Muscle of arm (tissue), 14 donors: Measurements from ENCODE around the gene ACOT7. TPM values are rescaled to one million over a fixed set of nuclear protein-coding genes. Genes with fewer than 3 reads are reported as not detected.
A peak's percentile ranks its signal among the peaks of the same experiment; 100 is the strongest.
"Not testable (repeated sequence)": the region's sequence is repeated elsewhere in the genome, so short reads cannot be mapped to it uniquely, and the experiment has no call there.

ENCODE experiments used
- DNase-seq: peaks from one replicate; pipeline ENCODE4 v3.0.0-alpha.2; 2013
- long read RNA-seq, 11 donors: transcript quantifications; one replicate each; lab custom pipeline, GENCODE V29; 2026
- polyA plus RNA-seq, 12 donors: library from polyadenylated mRNA; unstranded; fragments of 120-200 nt; gene quantifications; one replicate each; pipeline ENCODE4 v1.2.1, GENCODE V29; 2013; ENCODE audit not compliant: insufficient read length in 12 of 12

ACOT7 gene
- polyA plus RNA-seq: 10 to 100 TPM in 11 of 12 donors, not detected in 1; 12.8 to 21.3 (median 15.5) TPM
- long read RNA-seq, donor 1, transcript ACOT7-210 (9 exons, 1,403 nt): major isoform, 18 of 18 reads
- long read RNA-seq, donor 1, partial matches to known transcripts: 0 of 18 reads
- long read RNA-seq, donor 1, other reads (novel, unspliced or antisense): 0 of 18 reads
- long read RNA-seq, donor 2, transcript ACOT7-210 (9 exons, 1,403 nt): major isoform, 10 of 10 reads
- long read RNA-seq, donor 2, partial matches to known transcripts: 0 of 10 reads
- long read RNA-seq, donor 2, other reads (novel, unspliced or antisense): 0 of 10 reads
- long read RNA-seq, donor 3, transcript ACOT7-210 (9 exons, 1,403 nt): major isoform, 7 of 7 reads
- long read RNA-seq, donor 3, partial matches to known transcripts: 0 of 7 reads
- long read RNA-seq, donor 3, other reads (novel, unspliced or antisense): 0 of 7 reads
- long read RNA-seq, donor 4, partial matches to known transcripts: 0 of 1 reads
- long read RNA-seq, donor 4, other reads (novel, unspliced or antisense): 0 of 1 reads
- long read RNA-seq, donor 5, transcript ACOT7-210 (9 exons, 1,403 nt): major isoform, 5 of 5 reads
- long read RNA-seq, donor 5, partial matches to known transcripts: 0 of 5 reads
- long read RNA-seq, donor 5, other reads (novel, unspliced or antisense): 0 of 5 reads
- long read RNA-seq, donor 6, partial matches to known transcripts: 0 of 1 reads
- long read RNA-seq, donor 6, other reads (novel, unspliced or antisense): 0 of 1 reads
- long read RNA-seq, donor 7, partial matches to known transcripts: 0 of 4 reads
- long read RNA-seq, donor 7, other reads (novel, unspliced or antisense): 0 of 4 reads
- long read RNA-seq, donor 8, partial matches to known transcripts: 0 of 4 reads
- long read RNA-seq, donor 8, other reads (novel, unspliced or antisense): 0 of 4 reads
- long read RNA-seq, donor 9: 0 reads
- long read RNA-seq, donor 10, partial matches to known transcripts: 0 of 3 reads
- long read RNA-seq, donor 10, other reads (novel, unspliced or antisense): 0 of 3 reads
- long read RNA-seq, donor 11, transcript ACOT7-210 (9 exons, 1,403 nt): major isoform, 13 of 13 reads
- long read RNA-seq, donor 11, partial matches to known transcripts: 0 of 13 reads
- long read RNA-seq, donor 11, other reads (novel, unspliced or antisense): 0 of 13 reads

- DNase-seq: peak; percentile 85
These were observed at the start of gene ACOT7 for GRCh38 chr1:6393400-6394187. Gene ACOT7 (minus strand): TSS chr1:6393767. CDS start chr1:6393399, 368 bp downstream.

DNA sequence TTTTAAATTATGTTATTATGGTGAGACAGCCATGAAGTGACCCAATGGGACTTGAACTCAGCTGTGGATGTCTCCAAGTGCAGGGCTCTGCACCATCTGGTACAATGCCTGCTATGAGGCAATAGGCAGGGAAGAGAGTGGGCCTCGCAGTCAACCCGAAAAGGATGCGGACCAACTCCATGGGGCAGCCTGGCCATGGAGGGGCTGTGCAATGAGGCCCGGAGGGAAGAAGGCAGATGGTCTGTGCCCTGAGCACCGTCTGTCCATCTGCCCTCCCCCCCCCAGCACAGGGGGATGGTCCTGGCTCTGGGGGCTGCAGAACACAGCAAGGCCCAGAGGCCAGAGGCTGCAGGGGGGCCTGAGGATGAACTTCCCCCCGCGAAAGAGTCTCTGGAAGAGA lies 48.0 kb upstream of the ACOT7 start:
- DNase-seq: no peak

DNA sequence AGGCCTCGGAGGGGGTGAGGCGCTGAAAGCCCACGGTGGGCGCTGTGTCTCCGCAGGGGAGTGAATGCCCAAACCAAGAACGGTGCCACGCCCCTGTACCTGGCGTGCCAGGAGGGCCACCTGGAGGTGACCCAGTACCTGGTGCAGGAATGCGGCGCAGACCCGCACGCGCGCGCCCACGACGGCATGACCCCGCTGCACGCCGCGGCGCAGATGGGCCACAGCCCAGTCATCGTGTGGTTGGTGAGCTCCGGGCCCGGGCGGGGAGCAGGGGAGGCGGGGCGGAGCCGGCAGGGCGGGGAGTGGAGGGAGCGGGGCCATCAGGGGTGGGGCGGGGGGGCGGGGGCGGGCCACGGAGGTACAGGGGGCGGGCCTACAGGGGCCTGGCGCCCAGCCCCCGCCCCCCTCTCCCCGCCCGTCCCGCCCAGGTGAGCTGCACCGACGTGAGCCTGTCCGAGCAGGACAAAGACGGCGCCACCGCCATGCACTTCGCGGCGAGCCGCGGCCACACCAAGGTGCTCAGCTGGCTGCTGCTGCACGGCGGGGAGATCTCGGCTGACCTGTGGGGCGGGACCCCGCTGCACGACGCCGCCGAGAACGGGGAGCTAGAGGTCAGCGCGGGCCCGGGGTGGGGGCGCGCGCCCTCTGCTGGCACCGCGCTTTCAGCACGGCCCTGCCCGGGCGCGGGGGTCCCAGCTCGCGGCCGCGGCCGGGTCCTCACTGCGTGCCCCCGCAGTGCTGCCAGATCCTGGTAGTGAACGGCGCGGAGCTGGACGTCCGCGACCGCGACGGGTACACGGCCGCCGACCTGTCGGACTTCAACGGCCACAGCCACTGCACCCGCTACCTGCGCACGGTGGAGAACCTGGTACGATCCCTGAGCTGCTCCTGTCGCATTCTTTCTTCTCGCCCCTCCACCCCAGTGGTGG lies 46.9 kb upstream of the ACOT7 start:
- DNase-seq: no peak

GRCh38 chr1:6438047-6438525 lies 44.5 kb upstream of the ACOT7 start:
- DNase-seq: peak; percentile 51

DNA sequence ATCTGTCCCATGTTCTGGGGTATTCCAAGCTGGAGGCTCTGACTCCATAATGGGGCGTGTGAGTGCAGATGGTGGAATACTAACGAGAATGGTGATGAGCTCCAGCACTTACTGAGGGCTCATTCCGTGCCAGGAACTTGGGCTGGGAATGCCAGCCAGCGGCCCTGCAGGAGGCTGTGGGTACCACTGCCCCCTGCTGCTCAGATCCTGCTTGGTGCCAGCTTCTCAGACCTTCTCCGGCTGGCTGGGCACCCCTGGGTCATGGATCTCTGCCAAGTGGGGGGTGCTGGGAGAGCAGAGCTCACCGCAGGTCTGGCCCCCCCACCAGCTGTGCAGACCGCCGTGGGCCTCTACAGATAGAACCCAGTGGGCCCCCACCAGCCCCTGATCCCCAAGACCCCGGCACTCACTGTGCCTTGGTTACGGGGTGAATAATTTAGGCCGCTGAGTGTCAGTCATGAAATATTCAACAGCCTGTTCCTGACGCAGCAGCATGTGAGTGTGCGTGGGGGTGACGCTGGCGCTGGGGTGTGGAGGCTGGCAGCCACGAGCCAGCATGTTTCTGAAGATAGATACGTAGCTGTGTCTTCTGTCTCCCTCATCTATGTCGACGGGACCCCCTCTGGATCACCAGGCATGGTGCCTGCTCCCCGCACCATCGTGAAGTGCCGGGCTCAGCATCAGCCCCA lies 43.6 kb upstream of the ACOT7 start:
- DNase-seq: not testable (repeated sequence)

GRCh38 chr1:6436277-6436676 lies 42.7 kb upstream of the ACOT7 start:
- DNase-seq: not testable (repeated sequence)

GRCh38 chr1:6435547-6435946 lies 42.0 kb upstream of the ACOT7 start:
- DNase-seq: no peak

- DNase-seq: no peak
These were observed 41.6 kb upstream of the ACOT7 start for GRCh38 chr1:6435129-6435528.

DNA sequence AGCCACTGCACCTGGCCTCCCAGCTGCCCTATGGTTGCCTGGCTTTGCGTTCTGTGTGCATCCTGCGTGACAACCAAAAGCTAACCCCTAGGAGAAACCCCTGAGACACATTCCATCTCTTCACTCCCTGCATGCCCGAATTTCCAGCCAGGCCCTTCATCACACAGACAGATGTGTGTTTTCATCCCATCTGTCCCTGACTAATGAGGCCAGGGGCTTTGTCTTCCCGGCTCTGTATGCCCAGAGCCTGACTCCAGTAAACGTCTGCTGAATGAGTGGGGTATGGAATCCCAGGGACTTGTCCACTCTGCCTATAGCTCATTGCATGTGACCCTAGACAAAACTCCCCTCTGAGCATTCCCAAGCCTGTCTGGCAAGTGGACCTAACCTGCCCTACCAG lies 40.6 kb upstream of the ACOT7 start:
- no peak for DNase-seq

- not testable (repeated sequence) for DNase-seq
These were observed 38.3 kb upstream of the ACOT7 start for GRCh38 chr1:6431645-6432579.

DNA sequence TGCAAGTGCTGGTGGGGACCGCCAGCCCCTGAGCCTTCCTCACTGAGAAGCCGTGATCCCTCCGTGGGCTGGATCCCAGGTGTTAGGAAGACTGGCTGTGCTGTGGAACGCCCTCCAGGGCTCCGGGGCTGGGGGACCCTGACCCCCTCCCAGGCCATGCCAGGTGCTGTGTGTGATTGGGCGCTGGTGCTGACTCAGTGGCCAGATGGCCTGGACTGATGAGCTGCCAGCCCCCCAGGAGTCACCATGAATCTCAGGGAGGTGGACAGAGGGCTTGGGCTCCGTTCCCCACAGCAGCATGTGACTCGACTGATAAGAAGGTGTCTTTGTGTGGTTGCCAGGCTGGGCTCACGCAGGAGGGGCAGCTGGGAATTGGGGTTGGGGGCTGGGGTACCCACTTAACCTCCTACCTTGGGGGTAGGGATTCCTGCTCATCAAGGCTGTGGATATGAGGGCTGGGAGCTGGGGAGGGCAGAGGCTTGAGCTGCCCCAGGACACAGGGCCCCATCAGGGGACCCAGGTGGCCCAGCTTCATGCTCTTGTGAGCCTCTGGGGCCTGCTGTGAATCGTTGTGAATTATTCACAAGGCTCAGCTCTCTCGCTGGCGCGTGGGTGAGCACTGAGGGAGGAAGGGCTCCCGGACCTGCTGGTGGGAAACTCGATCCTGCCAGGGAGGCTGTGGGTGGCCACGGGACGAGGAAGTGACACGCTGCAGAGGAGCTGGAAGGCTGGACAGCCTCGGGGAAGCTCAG lies 36.3 kb upstream of the ACOT7 start:
- DNase-seq: not testable (repeated sequence)

DNA sequence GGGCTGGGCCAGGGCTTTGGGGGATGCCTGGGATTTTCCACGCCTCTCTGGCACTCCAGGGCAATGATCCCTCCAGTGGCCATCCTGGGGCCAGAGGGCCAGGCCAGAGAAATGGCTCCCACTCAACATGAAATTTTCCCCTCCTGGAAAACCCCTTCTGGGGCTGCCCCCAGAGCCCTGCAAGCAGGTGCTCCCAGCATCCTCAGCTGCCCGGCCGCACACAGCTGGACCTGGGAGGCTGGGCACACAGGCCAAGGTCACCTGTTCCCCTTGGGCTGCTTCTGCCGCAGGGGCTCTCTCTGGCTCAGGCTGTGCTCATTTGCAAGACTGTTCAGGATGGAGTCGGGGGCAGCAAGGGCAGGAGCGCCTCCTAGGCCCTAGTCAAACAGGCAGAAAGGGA lies 34.9 kb upstream of the ACOT7 start:
- DNase-seq: not testable (repeated sequence)

DNA sequence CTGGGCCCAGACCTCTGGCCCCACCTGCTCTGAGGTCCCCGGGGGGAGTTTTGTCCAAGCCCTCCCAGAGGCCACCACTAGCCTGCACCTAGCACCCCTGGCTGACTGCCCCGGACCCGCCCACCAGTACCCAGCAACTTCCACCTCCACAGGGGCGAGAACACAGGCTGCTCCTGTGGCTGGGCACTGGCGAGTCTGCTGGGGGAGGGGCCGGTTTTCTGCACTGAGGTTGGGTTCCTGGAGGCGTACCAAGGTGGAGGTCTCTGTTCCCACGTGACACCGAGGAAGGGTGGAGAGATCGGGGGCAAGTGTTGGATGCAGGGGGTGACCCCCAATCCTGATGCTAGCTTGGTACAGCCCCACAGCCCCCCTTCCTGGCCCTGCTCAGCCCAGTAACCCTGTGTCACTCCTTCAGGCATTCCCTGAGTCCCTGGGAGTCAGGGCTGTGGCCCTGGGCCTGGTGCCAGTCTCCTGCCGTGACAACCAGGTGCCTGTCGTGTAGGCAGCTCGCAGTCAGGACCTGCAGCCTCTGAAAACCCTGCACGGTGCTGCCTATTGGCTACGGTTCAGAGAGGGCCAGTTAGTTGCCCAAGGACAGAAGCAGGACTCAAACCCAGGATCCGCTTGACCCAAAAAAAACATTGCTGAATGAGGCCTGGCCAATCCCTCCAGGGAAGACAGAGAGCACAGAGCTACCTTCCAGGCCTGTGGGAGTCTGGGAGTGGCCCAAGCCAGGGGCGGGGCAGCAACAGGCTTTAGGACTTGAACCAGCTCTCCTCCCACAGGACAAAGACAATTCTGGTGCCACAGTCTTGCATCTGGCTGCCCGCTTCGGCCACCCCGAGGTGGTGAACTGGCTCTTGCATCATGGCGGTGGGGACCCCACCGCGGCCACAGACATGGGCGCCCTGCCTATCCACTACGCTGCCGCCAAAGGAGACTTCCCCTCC lies 34.1 kb upstream of the ACOT7 start:
- no peak for DNase-seq

- DNase-seq: no peak
These were observed 33.4 kb upstream of the ACOT7 start for GRCh38 chr1:6426972-6427350.

GRCh38 chr1:6426277-6426971 lies 32.9 kb upstream of the ACOT7 start:
- DNase-seq: no peak

DNA sequence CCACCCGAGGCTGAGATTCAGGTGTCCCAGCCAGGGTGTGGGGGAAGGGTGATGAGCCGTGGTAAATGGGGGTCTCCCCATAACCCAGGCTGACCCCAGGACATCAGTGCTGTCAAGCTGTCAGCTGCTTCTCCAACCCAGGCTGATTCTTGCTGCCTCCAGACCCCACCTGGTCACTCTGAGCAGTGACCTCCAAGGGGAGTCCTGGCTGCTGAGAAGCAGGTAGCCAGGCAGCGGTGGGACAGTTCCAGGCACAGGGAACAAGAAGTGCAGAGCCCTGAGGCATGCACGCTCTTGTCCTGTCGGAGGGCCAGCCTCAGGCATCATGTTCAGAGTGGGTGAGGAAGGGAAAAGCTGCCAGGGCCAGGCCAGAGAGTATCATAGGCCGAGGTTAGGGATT lies 32.1 kb upstream of the ACOT7 start:
- no peak for DNase-seq
